ENCODE results near the gene NEMF.
"Not testable (repeated sequence)": the region's sequence is repeated elsewhere in the genome, so short reads cannot be mapped to it uniquely, and the experiment has no call there.

NEMF gene

GRCh38 chr14:49852301-49853157 is at the start of gene NEMF:
NEMF (minus strand) TSS chr14:49852788; CDS start chr14:49852753, 35 bp downstream.
- peak; percentile 70 for DNase-seq

GRCh38 chr14:49900973-49901372 is 48.4 kb upstream of the NEMF start:
- no peak for DNase-seq

- DNase-seq: no peak
These were observed 45.9 kb upstream of the NEMF start for GRCh38 chr14:49898485-49898884.

- no peak for DNase-seq
These were observed 45.4 kb upstream of the NEMF start for GRCh38 chr14:49897965-49898364.

- no peak for DNase-seq
These were observed 44.8 kb upstream of the NEMF start for GRCh38 chr14:49897414-49897813.

- DNase-seq: no peak
These were observed 44.4 kb upstream of the NEMF start for GRCh38 chr14:49896966-49897365.

GRCh38 chr14:49896272-49896671 is 43.7 kb upstream of the NEMF start:
- DNase-seq: not testable (repeated sequence)

GRCh38 chr14:49895480-49895879 is 42.9 kb upstream of the NEMF start:
- DNase-seq: no peak

- DNase-seq: not testable (repeated sequence)
These were observed 41.9 kb upstream of the NEMF start for GRCh38 chr14:49894214-49895107.

- DNase-seq: no peak
These were observed 41.0 kb upstream of the NEMF start for GRCh38 chr14:49893309-49894213.

- peak; percentile 93 for DNase-seq
These were observed 40.2 kb upstream of the NEMF start, which contains the start of gene ARF6 for GRCh38 chr14:49892636-49893308. ARF6 (plus strand) TSS chr14:49893082; CDS start chr14:49893737, 655 bp downstream.

- DNase-seq: no peak
These were observed 39.7 kb upstream of the NEMF start for GRCh38 chr14:49892301-49892635.

GRCh38 chr14:49888293-49888692 is 35.7 kb upstream of the NEMF start:
- no peak for DNase-seq

GRCh38 chr14:49886523-49886922 is 33.9 kb upstream of the NEMF start:
- no peak for DNase-seq

GRCh38 chr14:49882826-49883694 is 30.5 kb upstream of the NEMF start:
- DNase-seq: no peak

- no peak for DNase-seq
These were observed 28.9 kb upstream of the NEMF start for GRCh38 chr14:49881350-49882001.

- no peak for DNase-seq
These were observed 27.9 kb upstream of the NEMF start for GRCh38 chr14:49880267-49881064.

- DNase-seq: no peak
These were observed 27.1 kb upstream of the NEMF start for GRCh38 chr14:49879646-49880204.

- no peak for DNase-seq
These were observed 24.1 kb upstream of the NEMF start for GRCh38 chr14:49876563-49877127.
